GM18907 (cell line): Measurements from ENCODE around the gene DMWD.

Experiments
- ATAC-seq: cut with Tn5 transposase; IDR thresholded peaks from one replicate; pipeline ENCODE4 v1.9.1; 2021; ENCODE audit warnings: mild to moderate bottlenecking, moderate library complexity; ENCODE audit not compliant: unreplicated experiment

DMWD gene, protein sequence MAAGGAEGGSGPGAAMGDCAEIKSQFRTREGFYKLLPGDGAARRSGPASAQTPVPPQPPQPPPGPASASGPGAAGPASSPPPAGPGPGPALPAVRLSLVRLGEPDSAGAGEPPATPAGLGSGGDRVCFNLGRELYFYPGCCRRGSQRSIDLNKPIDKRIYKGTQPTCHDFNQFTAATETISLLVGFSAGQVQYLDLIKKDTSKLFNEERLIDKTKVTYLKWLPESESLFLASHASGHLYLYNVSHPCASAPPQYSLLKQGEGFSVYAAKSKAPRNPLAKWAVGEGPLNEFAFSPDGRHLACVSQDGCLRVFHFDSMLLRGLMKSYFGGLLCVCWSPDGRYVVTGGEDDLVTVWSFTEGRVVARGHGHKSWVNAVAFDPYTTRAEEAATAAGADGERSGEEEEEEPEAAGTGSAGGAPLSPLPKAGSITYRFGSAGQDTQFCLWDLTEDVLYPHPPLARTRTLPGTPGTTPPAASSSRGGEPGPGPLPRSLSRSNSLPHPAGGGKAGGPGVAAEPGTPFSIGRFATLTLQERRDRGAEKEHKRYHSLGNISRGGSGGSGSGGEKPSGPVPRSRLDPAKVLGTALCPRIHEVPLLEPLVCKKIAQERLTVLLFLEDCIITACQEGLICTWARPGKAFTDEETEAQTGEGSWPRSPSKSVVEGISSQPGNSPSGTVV

GRCh38 chr19:45792470-45793177, at the start of gene DMWD:
Gene DMWD, minus strand, starts transcription at chr19:45792845. Its CDS starts 89 bp downstream, at chr19:45792756.
- peak; percentile 80 for ATAC-seq

DNA sequence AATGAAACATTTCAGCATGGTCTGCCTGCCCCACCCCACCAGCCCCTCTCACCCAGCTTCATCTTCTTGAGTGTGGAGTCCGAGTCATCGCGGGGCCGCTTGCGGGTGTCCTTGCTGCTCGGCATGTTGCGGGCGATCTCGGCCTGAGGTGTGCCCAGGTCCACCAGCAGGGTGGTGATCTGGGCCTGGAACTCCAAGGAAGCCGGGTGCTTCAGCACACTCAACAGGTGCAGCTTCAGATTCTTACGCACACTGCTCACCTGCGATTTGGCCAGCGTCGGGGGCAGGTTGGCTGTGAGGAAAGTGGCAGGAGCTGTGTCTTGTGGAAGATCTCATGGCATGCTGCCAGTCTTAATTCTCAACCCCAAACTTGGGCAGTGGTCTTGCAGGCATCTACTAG, 49.6 kb upstream of the DMWD start:
- no peak for ATAC-seq

- no peak for ATAC-seq
Observed at GRCh38 chr19:45834970-45835369, 42.3 kb upstream of the DMWD start.

DNA sequence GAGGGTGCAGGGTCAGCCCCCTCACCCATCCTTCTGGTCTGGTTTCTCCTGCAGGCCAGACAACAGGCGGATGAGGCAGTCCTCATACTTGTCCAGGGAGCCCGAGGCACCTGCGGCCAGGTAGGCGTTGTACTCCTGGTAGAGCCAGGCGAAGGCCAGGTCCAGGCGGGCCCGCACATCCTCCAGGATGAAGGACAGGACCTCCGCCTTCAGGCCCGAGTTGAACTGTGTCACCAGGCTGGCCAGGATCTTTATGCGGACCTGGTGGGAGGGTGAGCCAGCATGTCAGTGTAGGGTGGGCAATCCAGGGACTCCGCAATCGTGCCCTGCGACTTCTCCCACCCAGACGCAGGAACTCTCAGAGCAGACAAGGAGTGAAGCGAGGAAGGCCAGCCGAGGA, 36.3 kb upstream of the DMWD start:
- no peak for ATAC-seq

GRCh38 chr19:45828523-45828922, 35.9 kb upstream of the DMWD start:
- no peak for ATAC-seq

DNA sequence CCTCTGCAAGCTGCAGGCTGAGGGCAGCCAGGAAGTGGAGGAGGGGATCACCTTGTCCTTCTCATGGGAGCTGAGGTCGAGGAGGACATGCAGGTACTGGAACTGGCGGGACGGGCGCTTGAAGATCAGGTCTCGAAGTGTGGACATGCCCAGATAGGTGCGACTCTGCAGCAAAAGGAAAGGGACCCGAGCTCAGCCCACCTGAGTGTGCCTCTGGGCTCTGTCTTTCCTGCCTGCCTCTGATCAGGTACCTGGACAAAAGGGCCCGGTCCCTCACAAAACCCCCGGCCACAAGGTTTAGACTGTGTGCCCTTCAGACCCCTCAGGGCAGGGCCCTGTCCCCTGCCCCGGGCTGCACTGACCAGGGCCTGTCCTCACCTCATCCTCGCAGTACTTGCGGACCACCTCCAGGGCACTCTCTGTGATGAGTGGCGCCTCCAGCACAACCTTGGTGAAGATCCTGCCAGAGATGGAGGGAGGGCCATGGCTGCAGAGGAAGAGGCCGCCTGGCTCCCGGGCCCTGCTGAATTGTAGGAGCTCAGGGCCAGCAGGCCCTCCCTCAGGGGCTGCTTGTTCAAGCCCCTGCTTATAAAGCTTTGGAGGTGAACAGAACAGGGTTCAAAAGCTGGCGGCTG, 34.9 kb upstream of the DMWD start:
- no peak for ATAC-seq

DNA sequence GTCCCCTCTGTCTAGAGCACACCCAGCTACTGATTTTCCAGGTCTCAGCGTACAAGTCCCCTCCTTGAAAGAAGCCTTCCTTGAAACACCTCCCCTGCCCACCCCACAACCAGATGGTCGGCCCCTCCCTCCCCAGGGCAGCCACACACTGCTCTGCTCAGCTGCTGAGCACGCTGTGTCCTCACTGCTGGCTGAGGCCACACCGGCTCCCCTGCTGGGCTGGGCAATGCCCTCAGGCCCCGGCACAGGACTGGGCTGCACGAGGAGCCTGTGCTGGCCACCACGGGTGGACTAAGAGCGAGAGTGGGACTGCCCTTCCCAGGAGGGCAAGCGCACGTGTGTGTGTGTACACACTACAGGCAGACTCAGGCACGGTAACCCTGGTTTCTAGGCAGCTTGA, 34.3 kb upstream of the DMWD start:
- ATAC-seq = no peak

- no peak for ATAC-seq
Observed at GRCh38 chr19:45825917-45826893, 33.6 kb upstream of the DMWD start.

DNA sequence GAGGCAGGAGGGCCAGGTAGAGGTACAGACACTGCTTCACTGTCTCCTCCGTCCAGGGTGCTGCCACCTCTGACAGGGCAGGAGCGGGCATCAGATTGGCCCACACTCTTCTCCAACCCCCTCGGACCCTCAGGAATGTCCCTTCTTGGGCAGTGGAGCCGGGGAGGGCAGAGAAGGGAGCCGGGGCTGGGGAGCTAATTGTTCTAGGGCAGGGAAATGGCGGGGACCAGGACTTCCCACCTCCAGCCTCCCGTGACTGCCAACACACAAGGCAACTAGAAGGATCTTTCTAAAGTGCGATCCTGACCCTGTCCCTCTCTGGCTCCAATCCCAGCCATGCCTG, 32.6 kb upstream of the DMWD start:
- no peak for ATAC-seq

GRCh38 chr19:45824531-45825262, 32.1 kb upstream of the DMWD start:
- no peak for ATAC-seq

DNA sequence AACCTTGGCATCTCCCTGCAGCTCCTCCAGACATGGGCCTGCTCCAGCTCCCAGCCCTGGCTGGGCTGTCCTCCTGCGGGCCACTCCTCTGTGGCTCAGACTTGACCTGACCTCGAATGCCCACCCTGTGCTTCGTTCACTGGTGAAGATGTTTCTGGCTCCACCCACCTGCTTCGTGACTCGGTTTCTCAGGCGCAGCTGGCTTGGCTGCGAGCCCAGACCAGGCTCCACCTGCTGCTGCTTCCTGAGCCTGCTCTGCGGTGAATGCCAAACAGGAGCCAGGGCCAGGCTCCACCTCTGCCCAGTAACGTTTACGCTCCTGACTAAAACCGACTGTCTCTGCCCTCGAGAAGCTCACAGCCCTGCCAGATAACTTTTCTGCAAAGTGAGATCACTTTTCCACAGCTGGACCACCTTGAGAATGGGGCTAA, 31.4 kb upstream of the DMWD start:
- ATAC-seq = no peak

- no peak for ATAC-seq
Observed at GRCh38 chr19:45823182-45823581, 30.5 kb upstream of the DMWD start.

DNA sequence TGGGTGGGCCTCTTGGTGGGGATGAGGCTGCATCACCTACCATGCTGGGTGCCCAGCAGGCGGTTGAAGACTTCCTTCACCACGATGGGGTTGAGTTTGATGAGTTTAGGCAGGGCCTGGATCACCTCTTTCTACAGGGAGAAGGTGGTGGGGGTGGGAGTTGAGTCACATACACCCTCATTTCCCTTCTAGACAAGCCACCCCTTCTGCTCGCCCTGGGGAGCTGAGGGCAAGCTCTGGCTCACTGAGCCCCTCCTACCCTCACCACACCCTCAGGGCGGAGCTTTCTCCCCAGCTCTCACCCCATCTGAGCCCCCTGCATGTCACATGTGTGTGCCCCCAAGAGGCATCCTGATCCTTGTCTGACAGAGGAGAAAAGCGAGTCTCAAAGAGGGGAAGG, 30.1 kb upstream of the DMWD start:
- no peak for ATAC-seq

GRCh38 chr19:45821570-45821969, 28.9 kb upstream of the DMWD start:
- ATAC-seq = no peak

DNA sequence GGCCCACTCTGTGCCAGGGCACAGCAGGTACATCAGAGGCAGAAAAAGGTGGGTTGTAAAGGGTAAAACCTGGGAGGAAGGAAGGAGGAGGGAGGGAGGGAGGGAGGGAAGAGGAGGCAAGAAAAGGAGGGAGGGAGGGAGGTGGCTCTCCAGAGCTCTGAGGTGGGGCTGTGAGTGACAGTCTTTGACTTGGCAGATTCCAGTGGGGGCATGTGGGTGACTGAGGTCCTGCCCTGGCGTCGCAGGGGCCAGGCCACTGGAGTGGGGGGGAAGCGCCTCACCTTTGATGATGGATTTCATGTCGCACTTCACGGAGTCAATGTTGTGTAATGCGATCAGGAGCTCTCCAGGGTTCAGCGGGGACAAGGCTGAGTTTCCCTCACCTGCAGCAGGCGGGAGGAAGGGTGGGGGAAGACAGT, 28.5 kb upstream of the DMWD start:
- no peak for ATAC-seq

GRCh38 chr19:45820413-45821102, 27.9 kb upstream of the DMWD start:
- ATAC-seq = no peak

DNA sequence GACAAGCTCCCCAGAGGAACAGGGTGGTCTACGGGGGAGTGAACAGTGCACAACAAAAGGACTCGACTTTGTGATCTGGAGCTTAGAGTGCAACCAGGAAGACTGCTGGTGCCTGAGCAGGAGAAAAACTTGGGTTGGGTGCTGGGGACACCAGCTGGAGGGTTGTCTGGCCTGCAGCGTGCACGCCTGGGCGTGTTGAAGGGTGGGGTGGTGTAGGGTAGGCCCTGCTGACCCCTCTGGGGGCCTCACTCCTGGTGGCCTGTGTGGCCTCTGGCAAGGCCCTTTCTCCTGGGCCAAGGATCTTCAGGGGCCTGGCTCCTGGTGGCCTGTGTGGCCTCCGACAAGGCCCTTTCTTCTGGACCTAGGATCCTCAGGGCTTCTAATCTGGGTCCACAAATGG, 27.1 kb upstream of the DMWD start:
- no peak for ATAC-seq

- no peak for ATAC-seq
Observed at GRCh38 chr19:45817725-45818301, 25.2 kb upstream of the DMWD start.
